Vagina (tissue), 2 donors: ENCODE data around the gene PTPRD. TPM values are rescaled to one million over a fixed set of nuclear protein-coding genes. Genes with fewer than 3 reads are reported as not detected.

Experiments used
- DNase-seq, 2 donors: peaks; one replicate each; pipeline ENCODE4 v3.0.0-alpha.2; 2017; ENCODE audit errors: extremely low spot score in 2 of 2
- H3K27ac ChIP-seq: fragments of 200-600 bp; sonication (generic); one replicate; pipeline ENCODE4 v1.5.1; 2019
- H3K27me3 ChIP-seq: fragments of 200-600 bp; sonication (generic); one replicate; pipeline ENCODE4 v1.5.1; 2019
- H3K36me3 ChIP-seq, 2 donors: fragments of 200-600 bp; sonication (generic); one replicate each; pipeline ENCODE4 v1.5.1; 2017 to 2019
- H3K4me1 ChIP-seq: fragments of 200-600 bp; sonication (generic); one replicate; pipeline ENCODE4 v1.5.1; 2019
- H3K4me3 ChIP-seq, 2 donors: fragments of 200-600 bp; sonication (generic); 1 replicate in 1 of 2; 2 replicates in 1 of 2; pipeline ENCODE4 v1.5.1; 2016 to 2019
- H3K9me3 ChIP-seq: fragments of 200-600 bp; sonication (generic); one replicate; pipeline ENCODE4 v1.5.1; 2019
- POLR2A ChIP-seq, 2 donors: fragments of 450-650 bp; IDR thresholded peaks; one replicate each; pipeline ENCODE4 v1.6.1; 2017; ENCODE audit warnings: antibody characterized with exemption in 2 of 2, mild to moderate bottlenecking in 2 of 2, moderate library complexity in 2 of 2
- POLR2AphosphoS5 ChIP-seq, 2 donors: sonication (generic); formaldehyde crosslinking; IDR thresholded peaks; one replicate each; pipeline ENCODE4 v1.9.0; 2017; ENCODE audit warnings: antibody characterized with exemption in 2 of 2, mild to moderate bottlenecking in 2 of 2, low read depth in 1 of 2; ENCODE audit not compliant: insufficient read depth in 1 of 2
- intact Hi-C: fragments of 100-400 bp; cut with DNase I; formaldehyde crosslinking; loops from one replicate; pipeline ENCODE4 v1.15.1; 2023
- total RNA-seq: library from RNA; depleted of rRNA; stranded (reverse); fragments of >200 nt; gene quantifications from one replicate; pipeline ENCODE4 v1.2.3, GENCODE V29; 2016
- TF ChIP-seq, protein P1 (sequence below), 3 experiments: fragments of 450-650 bp in 2 of 3; fragments of 200-600 bp in 1 of 3; sonication (generic) in 1 of 3; IDR thresholded peaks; one replicate each; pipeline ENCODE4 v1.5.1; 2017 to 2019; ENCODE audit warnings: antibody characterized with exemption in 3 of 3, mild to moderate bottlenecking in 2 of 3, moderate library complexity in 2 of 3

The PTPRD gene
- total RNA-seq, 1 donor from 2014 or later, result 10.3 TPM

DNA sequence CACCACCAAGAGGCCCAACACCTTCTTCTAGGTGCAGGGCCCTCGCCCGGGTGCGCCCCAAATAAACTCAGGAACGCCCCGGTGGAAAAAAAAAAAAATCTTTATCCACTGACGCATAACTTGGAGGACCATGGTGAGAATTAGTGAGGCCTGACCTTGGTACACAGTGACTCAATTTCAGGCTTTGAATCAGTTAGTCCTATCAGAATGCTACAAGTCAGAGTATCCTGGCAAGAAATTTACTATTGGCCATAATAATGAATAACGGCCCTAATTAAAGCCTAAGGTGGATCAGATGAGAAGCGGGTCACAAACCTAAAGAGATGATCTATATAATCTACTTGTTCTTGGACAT lies 1899.0 kb downstream of the PTPRD start:
- H3K27ac ChIP-seq, result no peak overlapping the region
- intact Hi-C loops, result no loop called here
- TF ChIP-seq, protein P1, sequence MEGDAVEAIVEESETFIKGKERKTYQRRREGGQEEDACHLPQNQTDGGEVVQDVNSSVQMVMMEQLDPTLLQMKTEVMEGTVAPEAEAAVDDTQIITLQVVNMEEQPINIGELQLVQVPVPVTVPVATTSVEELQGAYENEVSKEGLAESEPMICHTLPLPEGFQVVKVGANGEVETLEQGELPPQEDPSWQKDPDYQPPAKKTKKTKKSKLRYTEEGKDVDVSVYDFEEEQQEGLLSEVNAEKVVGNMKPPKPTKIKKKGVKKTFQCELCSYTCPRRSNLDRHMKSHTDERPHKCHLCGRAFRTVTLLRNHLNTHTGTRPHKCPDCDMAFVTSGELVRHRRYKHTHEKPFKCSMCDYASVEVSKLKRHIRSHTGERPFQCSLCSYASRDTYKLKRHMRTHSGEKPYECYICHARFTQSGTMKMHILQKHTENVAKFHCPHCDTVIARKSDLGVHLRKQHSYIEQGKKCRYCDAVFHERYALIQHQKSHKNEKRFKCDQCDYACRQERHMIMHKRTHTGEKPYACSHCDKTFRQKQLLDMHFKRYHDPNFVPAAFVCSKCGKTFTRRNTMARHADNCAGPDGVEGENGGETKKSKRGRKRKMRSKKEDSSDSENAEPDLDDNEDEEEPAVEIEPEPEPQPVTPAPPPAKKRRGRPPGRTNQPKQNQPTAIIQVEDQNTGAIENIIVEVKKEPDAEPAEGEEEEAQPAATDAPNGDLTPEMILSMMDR (IDR thresholded peaks at IDR 0.05), result no peak
- TF ChIP-seq POLR2AphosphoS5 (IDR thresholded peaks at IDR 0.05; ENCODE audit: insufficient read depth in 1 of 2, low read depth in 1 of 2), result no peak
- no peak for TF ChIP-seq POLR2A (IDR thresholded peaks at IDR 0.05)
- no peak for DNase-seq
- no peaks in the 10 kb centered on the region for H3K4me1 ChIP-seq
- H3K27me3 ChIP-seq, result no peaks in the 10 kb centered on the region
- H3K9me3 ChIP-seq, result no peaks in the 10 kb centered on the region
- H3K36me3 ChIP-seq, result no peaks in the 10 kb centered on the region
- no peak overlapping the region for H3K4me3 ChIP-seq

DNA sequence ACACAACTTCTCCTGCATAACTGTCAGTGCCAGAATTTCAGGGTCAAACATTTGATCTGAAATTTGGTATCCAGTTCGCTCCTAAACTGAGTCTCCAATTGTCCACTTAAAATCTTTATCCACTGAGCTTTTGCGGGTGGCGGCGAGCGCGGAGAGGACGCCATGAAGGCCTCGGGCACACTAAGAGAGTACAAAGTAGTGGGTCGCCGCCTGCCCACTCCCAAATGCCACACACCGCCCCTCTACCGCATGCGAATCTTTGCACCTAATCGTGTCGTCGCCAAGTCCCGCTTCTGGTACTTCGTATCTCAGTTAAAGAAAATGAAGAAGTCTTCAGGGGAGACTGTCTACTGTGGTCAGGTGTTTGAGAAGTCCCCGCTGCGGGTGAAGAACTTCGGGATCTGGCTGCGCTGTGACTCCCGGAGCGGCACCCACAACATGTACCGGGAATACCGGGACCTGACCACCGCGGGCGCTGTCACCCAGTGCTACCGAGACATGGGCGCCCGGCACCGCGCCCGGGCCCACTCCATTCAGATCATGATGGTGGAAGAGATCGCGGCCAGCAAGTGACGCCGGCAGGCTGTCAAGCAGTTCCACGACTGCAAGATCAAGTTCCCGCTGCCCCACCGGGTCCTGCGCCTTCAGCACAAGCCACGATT lies 1899.5 kb downstream of the PTPRD start:
- no peak for TF ChIP-seq POLR2AphosphoS5 (IDR thresholded peaks at IDR 0.05; ENCODE audit: insufficient read depth in 1 of 2, low read depth in 1 of 2)
- TF ChIP-seq POLR2A (IDR thresholded peaks at IDR 0.05), result no peak
- TF ChIP-seq, protein P1 (IDR thresholded peaks at IDR 0.05), result no peak
- no peaks in the 10 kb centered on the region for H3K27me3 ChIP-seq
- no peaks in the 10 kb centered on the region for H3K9me3 ChIP-seq
- H3K4me3 ChIP-seq, result no peak overlapping the region
- DNase-seq, result no peak
- intact Hi-C loops, result no loop called here
- H3K4me1 ChIP-seq, result no peaks in the 10 kb centered on the region
- H3K36me3 ChIP-seq, result no peaks in the 10 kb centered on the region
- H3K27ac ChIP-seq, result no peak overlapping the region

DNA sequence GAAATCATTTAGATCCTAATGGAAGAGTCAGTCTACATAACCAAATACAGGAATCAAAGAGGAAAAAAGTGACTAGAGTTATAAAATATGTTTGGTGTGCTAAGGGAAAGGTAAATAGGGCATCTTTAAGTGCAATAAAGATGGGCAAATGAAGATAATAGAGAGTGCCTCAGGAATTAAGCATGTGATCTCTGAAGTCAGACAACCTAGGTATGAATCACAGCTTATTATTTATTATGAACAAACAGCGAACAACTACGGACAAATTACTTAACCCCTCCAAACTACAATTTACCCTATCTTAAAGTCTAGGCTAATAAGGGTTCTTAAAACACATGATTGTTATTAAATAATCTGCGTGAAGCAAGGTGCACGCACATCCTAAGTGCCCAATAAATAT lies 1903.1 kb downstream of the PTPRD start:
- DNase-seq, result no peak
- intact Hi-C loops, result no loop called here
- TF ChIP-seq POLR2AphosphoS5 (IDR thresholded peaks at IDR 0.05; ENCODE audit: insufficient read depth in 1 of 2, low read depth in 1 of 2) (no peak), POLR2A (IDR thresholded peaks at IDR 0.05) (no peak)
- TF ChIP-seq, protein P1 (IDR thresholded peaks at IDR 0.05), result no peak
- no peak overlapping the region for H3K27ac ChIP-seq
- H3K4me1 ChIP-seq, result no peaks in the 10 kb centered on the region
- H3K27me3 ChIP-seq, result no peaks in the 10 kb centered on the region
- H3K4me3 ChIP-seq, result no peak overlapping the region
- no peaks in the 10 kb centered on the region for H3K9me3 ChIP-seq
- H3K36me3 ChIP-seq, result no peaks in the 10 kb centered on the region

DNA sequence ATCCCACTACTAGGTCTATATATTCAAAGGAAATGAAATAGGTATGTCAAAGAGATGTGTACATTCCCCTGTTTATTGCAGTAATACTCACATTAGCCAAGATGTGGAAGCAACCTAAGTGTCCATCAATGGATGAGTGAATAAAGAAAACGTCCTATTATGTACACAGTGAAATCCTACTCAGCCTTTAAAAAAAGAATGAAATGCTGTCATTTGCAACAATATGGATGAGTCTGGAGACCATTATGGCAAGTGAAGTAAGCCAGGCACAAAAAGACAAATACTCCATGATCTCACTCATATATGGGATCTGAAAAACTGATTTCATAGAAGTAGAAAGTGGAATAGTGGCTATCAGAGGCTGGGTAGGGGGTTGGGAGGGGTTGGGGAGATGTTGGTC lies 1904.1 kb downstream of the PTPRD start:
- intact Hi-C loops, result no loop called here

DNA sequence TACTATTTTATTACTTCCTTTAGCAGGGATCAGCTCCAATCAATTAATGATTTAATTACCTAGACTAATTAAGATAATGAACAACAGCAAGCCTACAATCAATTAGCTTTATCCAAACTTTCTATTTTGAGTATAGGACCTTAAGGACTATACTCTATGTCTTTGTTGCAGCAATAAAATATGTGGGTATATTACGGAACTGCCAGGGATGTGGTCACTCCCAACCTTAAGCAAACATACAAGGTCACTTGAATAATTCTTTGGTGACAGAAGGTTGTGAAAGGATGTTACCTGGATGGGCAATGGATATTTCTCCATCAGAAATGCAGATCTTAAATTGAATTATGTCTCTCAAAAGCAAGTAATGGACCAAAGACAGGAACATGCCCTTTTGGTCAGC lies 1905.8 kb downstream of the PTPRD start:
- intact Hi-C loops, result no loop called here
- TF ChIP-seq POLR2A (IDR thresholded peaks at IDR 0.05), result no peak
- TF ChIP-seq, protein P1 (IDR thresholded peaks at IDR 0.05), result no peak
- TF ChIP-seq POLR2AphosphoS5 (IDR thresholded peaks at IDR 0.05; ENCODE audit: insufficient read depth in 1 of 2, low read depth in 1 of 2), result no peak

More for the DNA sequence above, 1904.1 kb downstream of the PTPRD start:
- no peaks in the 10 kb centered on the region for H3K4me1 ChIP-seq
- no peak overlapping the region for H3K4me3 ChIP-seq
- no peaks in the 10 kb centered on the region for H3K9me3 ChIP-seq
- H3K27me3 ChIP-seq, result no peaks in the 10 kb centered on the region
- H3K27ac ChIP-seq, result no peak overlapping the region
- no peaks in the 10 kb centered on the region for H3K36me3 ChIP-seq
- TF ChIP-seq, protein P1 (IDR thresholded peaks at IDR 0.05), result no peak
- TF ChIP-seq POLR2A (IDR thresholded peaks at IDR 0.05) (no peak), POLR2AphosphoS5 (IDR thresholded peaks at IDR 0.05; ENCODE audit: insufficient read depth in 1 of 2, low read depth in 1 of 2) (no peak)
- DNase-seq, result no peak

More for the DNA sequence above, 1905.8 kb downstream of the PTPRD start:
- Histone ChIP-seq H3K4me1 (no peaks in the 10 kb centered on the region), H3K9me3 (no peaks in the 10 kb centered on the region), H3K4me3 (no peak overlapping the region), H3K27ac (no peak overlapping the region), H3K36me3 (no peaks in the 10 kb centered on the region), H3K27me3 (no peaks in the 10 kb centered on the region)
- DNase-seq, result no peak
